Measurements from ENCODE around the gene IL34.

Gene IL34

DNA sequence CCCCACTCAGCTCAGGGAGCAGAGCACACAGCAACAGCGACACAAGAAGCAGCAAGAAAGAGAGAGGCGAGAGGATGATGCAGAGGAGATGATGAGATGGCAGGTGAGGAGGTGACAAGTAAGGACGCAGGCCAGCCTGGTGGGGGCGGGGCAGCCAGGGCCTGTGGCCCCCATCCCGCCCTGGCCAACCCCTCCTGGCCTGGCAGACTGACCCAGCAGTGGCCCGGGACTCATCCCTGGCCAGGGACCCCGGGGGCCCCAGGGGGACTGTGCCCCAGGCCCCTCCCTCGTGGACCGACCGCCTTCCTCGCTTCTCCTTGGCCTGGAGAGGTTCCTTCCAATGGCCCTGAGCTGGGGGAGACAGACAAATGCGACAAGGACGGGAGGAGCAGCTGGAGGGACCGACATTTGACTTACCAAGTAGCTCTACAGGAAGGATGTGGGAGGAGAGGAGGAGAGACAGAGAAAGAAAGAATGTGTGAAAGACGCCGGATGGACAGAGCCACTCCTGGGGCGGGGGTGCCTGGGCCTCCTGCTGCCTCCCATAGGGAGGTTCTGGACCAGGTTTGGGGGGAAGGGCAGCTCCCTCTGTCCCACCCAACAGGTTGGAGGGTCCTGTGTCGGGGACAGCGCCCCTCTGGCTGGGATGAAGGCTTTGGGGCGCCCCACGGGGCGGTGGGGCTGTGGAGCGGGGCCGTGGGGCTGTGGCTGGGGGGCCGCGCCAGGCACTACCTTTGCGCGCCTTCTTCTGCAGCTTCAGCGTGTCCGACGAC is 32.7 kb downstream of the IL34 start:
- DNase-seq: no peak

DNA sequence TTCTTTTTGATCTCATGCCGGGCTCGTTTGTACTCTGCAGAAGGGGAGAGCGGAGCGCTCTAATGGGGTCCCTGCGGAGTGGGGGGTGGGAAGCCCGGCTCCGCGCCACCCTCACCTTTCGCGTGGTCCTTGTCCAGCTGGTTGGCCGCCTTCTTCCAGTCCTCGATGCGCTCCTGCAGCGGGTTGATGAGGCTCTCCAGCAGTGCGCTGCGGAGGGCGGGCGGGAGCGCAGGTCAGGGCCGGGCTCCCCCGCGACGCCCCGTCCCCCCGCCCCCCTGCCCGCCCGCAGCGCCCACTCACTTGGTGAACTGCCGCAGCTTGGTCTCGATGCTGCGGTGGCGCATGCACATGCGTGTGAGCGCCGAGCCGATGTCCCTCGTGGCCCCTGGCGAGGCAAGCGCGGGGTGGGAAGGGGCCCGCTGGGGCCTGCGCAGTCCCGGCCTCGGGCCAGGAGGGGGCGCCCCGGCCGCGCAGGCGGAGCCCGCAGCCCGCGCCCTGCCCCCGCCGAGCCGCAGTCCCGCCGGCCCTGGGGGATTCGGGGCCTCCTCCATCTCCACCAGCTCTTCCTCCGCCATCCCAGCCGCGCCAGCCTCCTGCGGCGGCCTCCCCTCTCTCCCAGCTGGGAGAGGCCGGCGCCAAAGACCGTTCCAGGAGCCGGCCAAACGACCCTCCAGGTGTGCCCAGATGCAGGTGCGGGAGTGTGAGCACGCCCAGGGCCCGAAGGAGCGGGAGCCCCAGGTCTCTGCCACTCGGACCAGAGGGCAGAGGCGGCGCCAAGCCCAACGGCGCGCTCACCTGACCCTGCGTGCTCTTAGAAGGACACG is 33.5 kb downstream of the IL34 start:
- no peak for DNase-seq

DNA sequence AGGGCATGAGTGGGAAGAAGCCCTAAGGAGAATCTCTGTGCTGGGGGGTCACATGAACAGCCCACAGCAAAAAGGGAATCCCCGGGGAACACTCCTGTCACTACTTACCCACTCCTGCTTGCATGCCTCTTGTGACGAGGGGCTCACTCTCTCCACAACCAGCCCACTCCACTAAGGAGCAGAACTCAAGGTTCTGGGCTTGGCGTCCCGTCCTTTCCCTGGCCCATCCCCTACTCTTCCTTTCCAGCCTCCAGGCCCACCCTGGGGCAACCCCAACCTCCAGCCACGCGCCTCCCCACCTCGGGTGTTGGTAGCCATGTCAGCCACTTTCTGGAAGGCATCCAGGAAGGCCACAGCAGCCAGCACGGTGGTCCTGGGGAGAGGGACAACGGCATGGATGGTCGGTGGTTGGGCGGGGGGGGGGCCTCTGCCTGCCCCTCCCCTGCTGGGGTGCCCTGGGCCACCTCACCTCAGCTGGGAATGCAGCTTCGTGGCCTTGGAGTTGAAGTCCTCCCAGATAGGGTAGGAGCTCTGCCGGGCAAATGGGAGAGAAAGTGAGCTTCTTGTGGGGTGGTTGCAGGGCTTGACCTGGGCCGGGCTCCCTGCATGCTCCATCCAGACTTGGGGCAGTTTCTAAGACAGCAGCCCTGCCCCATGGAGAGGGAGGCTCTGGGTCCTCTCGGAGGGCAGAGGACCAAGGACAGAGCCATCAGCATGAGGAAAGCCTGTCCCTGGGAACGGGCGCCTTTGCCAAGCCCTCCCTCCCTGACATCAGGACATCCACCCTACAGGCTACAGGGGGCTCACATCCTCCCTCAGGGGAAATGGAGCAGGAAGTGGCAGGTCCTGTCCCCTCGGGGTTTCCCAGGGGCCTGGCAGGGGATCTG is 34.4 kb downstream of the IL34 start:
- no peak for DNase-seq

DNA sequence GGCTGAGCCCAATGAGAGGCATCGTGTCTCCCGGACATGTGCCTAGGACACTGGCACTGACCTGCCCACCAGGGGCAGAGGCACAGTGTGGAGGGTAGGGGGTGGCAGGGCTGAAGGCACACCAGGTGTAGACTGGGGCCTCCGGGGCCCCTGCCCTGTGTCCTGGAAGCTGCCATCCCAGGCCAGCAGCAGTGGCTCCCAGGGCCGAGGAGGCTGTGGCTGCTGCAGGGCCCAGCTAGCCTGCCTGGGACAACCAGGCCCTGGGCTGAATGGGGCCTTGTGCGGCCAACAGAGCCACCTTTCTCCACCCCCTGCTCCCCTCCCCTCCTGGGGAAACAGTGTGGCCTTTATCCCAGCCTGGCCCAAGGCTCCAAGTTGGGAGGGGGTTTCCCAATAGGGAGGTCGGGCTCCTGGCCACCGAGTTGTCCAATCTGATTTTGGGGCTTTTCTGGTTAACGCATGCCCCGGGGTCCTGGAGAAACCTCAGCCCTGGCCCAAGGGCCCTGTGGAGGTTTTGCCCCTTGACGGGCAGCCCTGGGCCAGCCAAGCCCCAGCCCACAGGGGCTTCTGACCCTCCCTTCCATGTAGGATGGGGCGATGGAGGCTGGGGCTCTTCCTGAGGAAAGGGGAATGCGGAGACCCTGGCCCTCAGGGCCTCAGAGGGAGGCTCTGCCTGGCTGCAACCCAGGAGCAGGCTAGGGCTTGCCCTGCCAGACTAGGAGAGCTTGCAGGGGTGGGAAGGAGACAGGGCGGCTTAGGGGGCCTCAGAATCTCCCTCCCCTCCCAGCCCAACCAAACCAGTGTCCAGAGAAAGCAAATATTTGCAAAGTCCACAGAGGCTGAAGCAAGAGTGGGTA is 35.3 kb downstream of the IL34 start:
- no peak for DNase-seq

DNA sequence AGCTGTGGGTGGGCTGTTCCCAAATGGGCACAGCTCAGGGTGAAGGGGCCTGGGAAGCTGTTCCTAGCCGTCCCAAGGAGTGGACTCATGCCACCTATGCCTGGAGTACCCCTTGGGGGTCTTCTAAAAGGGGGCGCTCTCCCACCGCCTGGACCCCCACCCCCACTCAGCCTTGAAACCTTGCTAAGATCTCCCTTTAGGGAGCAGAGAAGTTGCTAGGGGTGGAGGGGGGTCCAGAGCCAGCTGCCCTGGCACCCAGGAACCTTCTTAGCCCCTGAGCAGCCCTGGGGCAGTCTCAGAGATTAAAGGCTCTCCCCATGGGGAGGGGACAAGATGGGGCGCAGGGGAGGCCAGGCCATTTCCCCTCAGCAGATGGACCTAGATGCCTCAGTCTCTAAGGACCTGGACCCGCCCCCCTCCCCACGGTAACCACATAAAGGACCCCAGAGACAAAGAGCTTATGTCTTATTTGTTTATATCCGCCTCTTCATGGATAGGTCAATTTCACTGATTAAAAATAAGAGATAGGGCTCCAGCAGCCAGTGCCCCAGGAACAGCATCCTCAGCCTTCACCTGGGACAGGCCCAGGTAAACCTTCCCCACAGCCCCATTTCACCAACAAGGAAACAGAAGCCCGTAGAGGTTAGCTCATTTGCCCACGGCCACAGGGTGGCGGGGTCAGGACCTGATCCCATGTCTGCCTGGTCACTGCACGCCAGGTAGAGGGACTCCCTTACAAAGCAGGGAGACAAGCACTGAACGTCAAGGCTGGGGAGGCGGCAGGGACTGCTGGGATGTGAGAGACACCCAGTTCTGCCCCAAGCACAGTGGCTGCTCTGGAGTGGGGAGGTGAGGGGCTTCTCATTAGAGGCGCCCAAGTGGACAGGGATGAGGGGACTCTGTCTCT is 36.1 kb downstream of the IL34 start:
- no peak for DNase-seq

DNA sequence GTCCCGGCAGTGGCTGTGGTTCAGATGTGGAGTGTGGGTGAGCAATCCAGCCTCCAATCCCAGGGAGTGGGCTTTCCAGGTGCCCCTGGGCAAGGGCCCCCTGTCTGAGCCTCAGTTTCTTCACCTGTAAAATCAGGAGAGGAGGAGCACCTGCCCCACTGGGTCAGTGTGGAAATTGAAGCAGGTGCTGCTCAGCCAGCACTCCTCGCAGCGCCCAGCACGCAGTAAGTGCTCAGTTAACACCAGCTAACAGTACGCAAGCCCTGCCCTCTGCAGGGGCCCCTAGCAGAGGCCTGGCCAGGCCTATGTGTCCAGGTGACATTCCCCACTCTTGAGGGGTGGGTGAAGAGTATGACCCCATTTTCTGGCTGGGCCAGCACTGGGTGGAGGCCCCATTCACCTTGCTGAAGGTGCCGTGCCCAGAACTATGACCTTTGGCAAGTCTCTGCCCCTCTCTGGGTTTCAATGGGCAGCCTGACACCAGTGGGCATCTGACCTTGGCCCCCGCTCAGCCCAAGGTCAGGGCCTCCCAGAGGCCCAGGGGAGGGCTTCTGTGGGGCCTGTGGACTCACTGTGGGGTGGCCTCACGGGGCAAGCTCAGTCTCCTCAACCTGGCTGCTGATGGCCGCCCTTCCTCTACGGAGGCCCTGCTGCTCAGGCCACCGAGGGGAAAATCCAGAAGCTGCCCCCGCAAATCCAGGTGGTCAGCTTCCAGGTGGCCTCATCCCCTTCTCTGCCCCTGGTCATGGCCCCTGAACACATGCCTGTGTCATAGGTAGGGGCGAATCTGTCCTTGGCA is 37.0 kb downstream of the IL34 start:
- no peak for DNase-seq

DNA sequence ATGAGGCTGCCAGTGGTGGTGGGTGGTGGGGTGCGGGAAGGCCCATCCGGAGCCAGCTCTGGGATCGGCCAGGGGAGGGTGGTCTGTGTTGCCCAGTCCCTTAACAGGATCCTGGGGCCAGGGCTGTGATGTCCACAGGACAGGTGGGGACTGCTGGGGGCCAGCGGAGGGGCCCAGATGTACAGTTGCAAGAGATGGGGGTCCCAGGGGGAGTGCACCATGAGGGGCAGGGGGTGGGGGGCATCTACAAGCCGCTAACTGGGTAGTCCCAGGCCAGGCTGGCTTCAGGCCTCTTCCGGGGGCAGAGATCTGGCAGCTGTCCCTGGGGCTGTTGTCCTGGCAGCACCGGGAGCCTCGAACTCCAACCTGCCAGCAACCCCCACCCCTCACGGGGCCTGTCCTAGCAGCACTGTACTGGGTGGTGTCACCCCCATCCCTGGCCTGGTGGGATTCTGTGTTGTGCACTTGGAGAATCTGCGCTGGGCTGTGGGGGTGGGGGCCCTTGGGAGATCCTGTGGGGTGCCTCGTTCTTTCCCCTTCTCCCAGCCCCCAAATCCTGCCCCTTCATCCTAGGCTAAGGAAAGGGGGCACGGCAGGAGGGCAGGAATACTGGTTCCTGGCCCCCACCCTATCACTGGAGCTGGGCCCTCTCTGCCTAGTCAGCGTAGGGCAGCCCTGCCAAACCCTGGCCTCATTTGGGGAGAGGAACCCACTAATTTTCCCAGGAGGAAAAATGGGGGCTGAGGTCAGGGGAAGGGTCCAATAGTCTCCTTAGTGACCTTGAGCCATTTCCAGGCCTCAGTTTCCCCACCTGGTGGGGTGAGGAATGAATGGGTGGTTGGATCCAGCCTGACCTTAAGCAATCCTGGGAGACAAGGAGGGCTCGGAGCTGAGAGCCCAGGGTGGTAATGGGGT is 38.0 kb downstream of the IL34 start:
- no peak for DNase-seq

DNA sequence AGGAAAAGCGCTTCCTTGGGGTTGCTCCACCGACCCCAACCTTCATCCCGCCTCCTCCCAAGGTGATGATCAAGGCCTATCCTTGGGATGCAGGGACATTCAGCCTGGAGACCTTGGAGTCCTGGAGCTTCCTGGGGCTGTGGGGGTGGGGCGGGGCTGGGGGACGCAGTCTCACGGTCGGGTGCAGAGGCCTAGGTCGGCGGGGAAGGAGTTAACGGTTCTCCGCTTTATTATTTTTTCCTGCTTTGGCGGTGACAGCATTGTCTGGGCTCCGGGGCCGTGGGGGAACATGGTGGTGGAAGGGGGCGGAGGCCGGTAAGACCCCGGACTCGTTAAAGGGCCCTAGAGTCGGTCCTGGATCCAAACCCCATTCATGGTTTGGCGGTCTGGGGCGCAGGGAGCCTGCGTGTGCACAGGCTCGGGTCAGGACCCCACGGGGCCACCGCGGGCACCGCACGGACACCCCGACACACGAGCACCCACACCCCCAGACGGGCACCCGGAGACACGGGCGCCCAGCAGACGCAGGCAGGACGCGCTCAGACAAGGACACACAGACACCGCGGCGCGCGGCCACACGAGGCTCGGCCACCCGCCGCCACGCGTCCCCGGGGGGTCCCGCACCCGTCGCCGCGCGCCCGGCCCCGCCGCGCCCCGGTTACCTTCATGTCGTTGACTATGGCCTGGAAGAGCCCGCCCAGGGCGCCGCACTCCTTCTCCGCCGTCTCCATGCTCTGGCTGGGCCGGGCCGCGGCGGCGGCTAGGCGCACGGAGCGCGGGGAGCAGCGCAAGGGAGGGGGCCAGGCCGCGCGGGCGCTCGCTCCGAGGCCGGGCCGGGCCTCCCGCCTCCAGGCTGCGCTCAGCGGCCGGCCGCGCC is 38.9 kb downstream of the IL34 start:
- DNase-seq: no peak

DNA sequence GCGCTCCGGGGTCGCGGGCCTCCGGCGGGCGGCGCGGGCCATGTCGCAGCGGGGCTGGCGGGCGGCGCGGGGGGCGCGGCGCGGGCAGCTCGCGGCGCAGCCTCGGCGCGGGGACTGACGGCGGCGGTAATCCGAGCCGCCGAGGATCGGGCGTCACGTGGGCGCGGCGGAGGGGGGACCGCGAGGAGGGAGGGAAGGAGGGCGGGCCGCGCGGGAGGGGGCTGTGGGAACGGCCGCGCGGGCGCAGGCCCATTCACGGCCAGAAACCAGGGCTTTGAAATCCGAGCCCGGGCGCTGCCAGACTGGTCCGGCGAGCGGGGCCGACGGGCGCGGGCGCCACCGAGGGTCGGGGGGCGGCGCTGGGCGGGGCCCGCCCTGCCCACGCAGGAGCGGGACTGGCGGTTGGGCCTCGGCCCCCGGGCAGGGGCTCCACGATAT is 39.6 kb downstream of the IL34 start, which contains the start of gene MTSS2:
Gene MTSS2, minus strand, starts transcription at position 116 of the 438 bp plus-strand sequence. CDS start 262 bp downstream, outside the sequence.
- peak; percentile 75 for DNase-seq

DNA sequence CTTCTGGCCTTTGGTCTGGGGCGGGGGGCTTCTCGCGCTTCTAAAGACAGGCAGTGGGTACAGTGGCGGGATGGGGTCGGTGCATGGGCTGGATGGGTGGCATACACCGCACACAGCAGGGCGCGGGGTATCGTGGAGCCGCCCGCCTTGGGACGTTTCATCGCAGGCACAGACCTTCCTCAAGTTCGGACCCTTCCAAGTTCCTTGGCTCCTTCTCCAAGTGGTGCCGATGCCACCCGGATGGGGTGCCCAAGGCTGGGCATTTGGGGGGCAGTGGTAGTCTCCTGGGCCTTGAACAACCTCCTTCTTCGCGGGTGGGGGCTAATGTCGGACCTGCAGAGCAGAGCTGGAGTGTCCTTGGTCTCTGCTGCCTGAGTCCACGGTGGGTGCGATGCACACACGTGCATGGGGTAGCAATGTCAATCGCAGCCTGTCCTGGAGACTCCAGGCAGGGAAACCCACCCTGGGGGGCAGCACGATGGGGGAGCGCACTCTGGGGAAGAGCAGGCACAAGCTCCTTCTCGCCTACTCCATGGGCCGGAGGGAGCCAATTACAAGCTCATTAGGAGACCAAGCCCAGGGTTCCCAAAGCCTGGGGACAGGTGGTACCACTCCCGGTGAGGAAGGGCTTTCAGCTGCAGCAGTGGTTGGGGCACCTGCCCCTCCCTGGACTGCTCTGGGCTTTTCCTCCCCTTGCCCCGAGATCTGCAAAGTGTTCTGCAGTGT is 40.2 kb downstream of the IL34 start:
- DNase-seq: no peak

DNA sequence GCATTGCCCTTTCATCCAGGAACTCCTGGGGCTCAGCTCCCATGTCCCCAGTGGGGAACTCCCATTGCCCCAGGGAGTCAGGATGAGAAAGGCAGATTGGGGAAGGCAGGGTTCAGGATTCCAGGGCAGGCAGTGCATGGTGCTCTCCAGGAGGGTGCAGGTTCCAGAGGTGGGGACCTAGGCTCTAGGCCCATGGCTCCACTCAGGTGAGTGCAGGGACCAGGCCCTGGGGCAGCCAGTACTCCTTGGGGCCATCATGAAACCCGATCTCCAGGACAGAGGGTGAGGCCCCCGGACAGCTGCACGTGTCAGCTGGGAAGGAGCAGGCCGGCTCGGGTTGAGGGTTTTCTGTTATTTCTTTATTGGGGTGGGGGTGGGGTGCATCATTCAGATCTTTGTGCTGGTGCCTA is 40.7 kb downstream of the IL34 start:
- DNase-seq: no peak

DNA sequence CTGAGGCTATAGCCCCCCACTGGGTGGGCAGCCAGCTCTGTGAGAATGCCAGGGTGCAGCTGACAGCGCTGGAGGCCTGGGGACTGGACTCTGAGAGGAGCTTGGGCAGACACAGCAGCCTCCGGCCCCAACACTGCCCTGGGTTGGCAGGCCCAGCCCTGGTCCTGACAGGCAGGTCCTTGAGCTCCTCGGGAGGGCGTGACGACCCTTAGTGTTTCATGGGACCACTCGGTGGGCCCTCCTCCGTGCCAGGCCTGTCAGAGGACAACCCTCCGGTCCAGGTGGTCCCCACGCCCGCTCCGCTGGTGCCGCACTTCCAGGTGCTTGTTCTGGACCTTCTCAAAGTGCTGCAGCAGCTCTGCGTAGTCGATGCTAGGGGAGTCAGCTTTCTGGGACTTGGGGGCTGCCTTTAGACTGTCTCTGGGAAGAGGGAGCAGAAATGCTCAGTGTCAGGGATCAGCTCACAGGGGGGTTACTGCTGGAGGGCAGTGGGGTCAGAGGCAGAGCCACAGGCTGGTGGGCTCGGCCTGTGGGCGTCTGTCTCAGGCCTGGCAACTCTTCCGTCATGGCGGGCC is 41.4 kb downstream of the IL34 start:
- DNase-seq: no peak

DNA sequence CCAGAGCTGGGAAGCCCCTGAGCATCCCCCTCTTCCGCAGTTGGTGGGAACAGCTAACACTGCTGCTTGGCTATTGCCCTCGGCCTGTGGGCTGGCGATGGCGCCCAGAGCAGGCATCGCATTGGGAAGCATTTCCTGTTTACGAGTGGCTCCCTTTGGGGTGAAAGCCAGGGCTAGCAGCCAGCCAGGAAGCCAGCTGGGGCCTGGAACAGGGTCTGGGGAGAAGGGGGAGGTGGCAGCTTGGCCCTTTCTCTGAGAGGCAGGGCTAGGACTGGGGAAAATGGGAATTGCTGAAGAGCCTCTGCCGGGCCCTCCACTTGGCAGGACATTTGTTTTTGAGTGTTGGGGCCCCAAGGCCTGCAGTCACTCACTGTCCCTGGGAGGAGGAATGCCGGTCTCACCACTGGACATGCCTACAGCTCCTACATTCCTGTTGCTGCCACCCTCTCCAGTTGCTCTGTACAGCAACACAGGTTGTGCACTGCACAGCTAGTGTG is 41.9 kb downstream of the IL34 start:
- DNase-seq: no peak

DNA sequence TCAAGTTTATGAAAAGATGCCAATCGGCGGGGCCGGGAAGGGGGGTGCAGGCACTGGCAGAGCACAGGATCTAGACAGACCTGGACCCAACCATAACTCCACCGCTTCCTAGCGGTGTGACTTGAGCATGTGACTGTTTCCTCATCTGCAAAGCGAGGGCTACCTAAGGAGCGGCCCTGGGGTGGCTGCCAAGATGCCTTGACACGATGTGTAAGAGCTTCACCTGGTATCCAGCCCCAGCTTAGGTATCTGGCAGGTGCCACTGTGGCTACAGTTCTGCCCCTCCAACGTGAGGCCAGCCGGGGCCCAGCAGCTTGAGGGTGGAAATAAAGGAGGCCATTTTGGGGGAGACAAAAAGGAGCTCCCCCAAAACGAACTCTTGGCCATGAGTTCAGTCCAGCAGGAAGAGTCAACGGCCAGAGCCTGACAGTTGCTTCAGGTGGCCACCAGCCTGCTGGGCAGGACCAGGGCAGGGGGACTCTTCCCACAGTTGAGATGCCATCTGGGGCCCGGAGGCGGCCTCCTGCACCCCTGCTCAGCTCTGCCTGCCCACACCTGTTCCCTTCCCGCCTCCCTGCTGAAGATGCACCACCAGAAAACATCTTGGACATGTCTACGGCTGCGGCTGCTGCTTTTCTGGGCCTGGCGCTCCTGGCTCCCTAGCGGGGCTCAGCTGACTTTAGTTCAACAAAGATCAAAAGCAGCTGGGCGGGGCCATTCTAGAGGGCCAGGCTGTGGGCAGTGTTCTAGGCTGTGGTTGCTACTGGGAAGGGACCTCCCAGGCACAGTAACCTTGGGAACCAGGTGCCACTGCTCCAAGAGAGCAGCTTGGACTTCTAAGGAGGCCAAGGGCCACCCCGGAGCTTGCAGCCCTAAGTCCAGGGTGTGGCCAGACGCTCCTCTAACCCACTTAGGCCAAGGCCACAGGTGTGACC is 42.9 kb downstream of the IL34 start:
- DNase-seq: no peak
